NCI-H2107 treated with DMSO at 0.1 percent for 48 hours (cell line): Measurements from ENCODE around the gene C19orf85.

Experiments used
- DNase-seq: peaks from one replicate; lab custom pipeline; 2025; ENCODE audit not compliant: unreplicated experiment; lab: John Stamatoyannopoulos, UW

Gene C19orf85

GRCh38 chr19:55478364-55478763 is 13.8 kb upstream of the C19orf85 start:
- DNase-seq: no peak

- no peak for DNase-seq
Observed at GRCh38 chr19:55477905-55478304, 13.4 kb upstream of the C19orf85 start.

- peak; percentile 91 for DNase-seq
Observed at GRCh38 chr19:55476100-55476775, 11.7 kb upstream of the C19orf85 start, which contains the start of gene ZNF628. Gene ZNF628, plus strand, starts transcription at chr19:55476617. Its CDS starts 3,294 bp downstream, at chr19:55479911.

- no peak for DNase-seq
Observed at GRCh38 chr19:55474269-55475265, 10.0 kb upstream of the C19orf85 start.

- no peak for DNase-seq
Observed at GRCh38 chr19:55473225-55474012, 8.9 kb upstream of the C19orf85 start.

- no peak for DNase-seq
Observed at GRCh38 chr19:55472463-55472862, 7.9 kb upstream of the C19orf85 start.

GRCh38 chr19:55471266-55471665 is 6.7 kb upstream of the C19orf85 start:
- DNase-seq: no peak

GRCh38 chr19:55468054-55468393 is 3.5 kb upstream of the C19orf85 start:
- DNase-seq: no peak

- no peak for DNase-seq
Observed at GRCh38 chr19:55467236-55468053, 2.9 kb upstream of the C19orf85 start.

GRCh38 chr19:55466241-55466614 is 1.7 kb upstream of the C19orf85 start:
- DNase-seq: no peak

- no peak for DNase-seq
Observed at GRCh38 chr19:55465460-55466240, 1.1 kb upstream of the C19orf85 start.

- no peak for DNase-seq
Observed at GRCh38 chr19:55464039-55464661, 401 bp downstream of the C19orf85 start.

- DNase-seq: no peak
Observed at GRCh38 chr19:55463583-55464031, 944 bp downstream of the C19orf85 start.

GRCh38 chr19:55462722-55463121 is 1.8 kb downstream of the C19orf85 start:
- no peak for DNase-seq

- DNase-seq: no peak
Observed at GRCh38 chr19:55461974-55462626, 2.5 kb downstream of the C19orf85 start.

- DNase-seq: peak; percentile 97
Observed at GRCh38 chr19:55461259-55461973, 3.1 kb downstream of the C19orf85 start, which contains the start of gene ISOC2. Gene ISOC2, minus strand, starts transcription at chr19:55461642. Its CDS starts 5,156 bp downstream, at chr19:55456486.

GRCh38 chr19:55460670-55461258 is 3.8 kb downstream of the C19orf85 start:
- DNase-seq: peak; percentile 7
